K562 (cell line): ENCODE results near the gene RAP2C. TPM values are rescaled to one million over a fixed set of nuclear protein-coding genes. Genes with fewer than 3 reads are reported as not detected.

Experiments
- KAT8 ChIP-seq: fragments of 450-650 bp; IDR thresholded peaks from 2 replicates; pipeline ENCODE4 v1.6.1; 2016; ENCODE audit warnings: low read depth, mild to moderate bottlenecking
- NCOA2 ChIP-seq, 2 experiments: fragments of 450-650 bp; IDR thresholded peaks; 2 replicates each; pipeline ENCODE4 v1.6.1; 2018; ENCODE audit warnings: mild to moderate bottlenecking in 2 of 2, moderate library complexity in 1 of 2; ENCODE audit not compliant: partially characterized antibody in 2 of 2
- SMAD2 ChIP-seq: fragments of 150-350 bp; IDR thresholded peaks from 2 replicates; pipeline ENCODE4 v1.6.1; 2014; ENCODE audit warnings: low read depth, mild to moderate bottlenecking, low read length
- SNAPC5 ChIP-seq: fragments of 250-450 bp; sonication (Bioruptor Pico); IDR thresholded peaks from 2 replicates; pipeline ENCODE4 v1.8.0; 2021; ENCODE audit warnings: moderate library complexity, mild to moderate bottlenecking, inconsistent platforms
- ZBTB43 ChIP-seq: sonication (generic); formaldehyde crosslinking; IDR thresholded peaks from 2 replicates; pipeline ENCODE4 v1.8.0; 2023; ENCODE audit warnings: mild to moderate bottlenecking, missing genetic modification reagents
- ZKSCAN8 ChIP-seq: fragments of 200-800 bp; sonication (Bioruptor generic); IDR thresholded peaks from 2 replicates; pipeline ENCODE4 v1.6.1; 2016; ENCODE audit warnings: missing genetic modification characterization, missing compliant biosample characterization
- ZNF507 ChIP-seq: conservative IDR thresholded peaks from 2 replicates; pipeline ENCODE4 v1.6.1; 2017; ENCODE audit warnings: missing genetic modification characterization, missing compliant biosample characterization
- ZNF764 ChIP-seq: fragments of 250-450 bp; sonication (Bioruptor Pico); IDR thresholded peaks from 2 replicates; pipeline ENCODE4 v1.4.0; 2020; ENCODE audit warnings: low read depth, mild to moderate bottlenecking, moderate library complexity
- polyA plus RNA-seq, 8 experiments: library from polyadenylated mRNA; depleted of rRNA in 4 of 8; stranded (reverse) in 5 of 8; unstranded in 3 of 8; fragments of >200 nt; fragmentation: Nextera tagmentation in 2 of 8; fragmentation: Illumina TruSeq in 1 of 8; extraction: Ambion mirVana in 2 of 8; extraction: Trizol in 1 of 8; gene quantifications; 2 replicates each; pipeline versions ENCODE4 v1.2.1 to v1.2.3, GENCODE V29; 2011 to 2014; ENCODE audit warnings: inconsistent platforms in 1 of 8, missing spikeins in 1 of 8
- total RNA-seq, 7 experiments: library from RNA; depleted of rRNA in 6 of 7; stranded (reverse); fragments of >200 nt in 6 of 7; fragmentation: Illumina TruSeq in 2 of 7; extraction: Trizol in 2 of 7; gene quantifications; 2 replicates each; pipeline versions ENCODE4 v1.2.1 to v1.2.3, GENCODE V29; 2011 to 2021; ENCODE audit warnings: low replicate concordance in 1 of 7
- TF ChIP-seq, protein P1 (sequence below): fragments of 450-650 bp; formaldehyde crosslinking; IDR thresholded peaks from 2 replicates; pipeline ENCODE4 v1.4.0; 2020; ENCODE audit warnings: mild to moderate bottlenecking, moderate library complexity
- TF ChIP-seq, protein P2 (sequence below): fragments of 200-800 bp; sonication (Bioruptor generic); IDR thresholded peaks from 2 replicates; pipeline ENCODE4 v1.6.1; 2017; ENCODE audit warnings: missing genetic modification characterization, missing compliant biosample characterization
- TF ChIP-seq, protein P3 (sequence below), 2 experiments: fragments of 450-650 bp in 1 of 2; sonication (generic) in 1 of 2; formaldehyde crosslinking in 1 of 2; IDR thresholded peaks; 2 replicates each; pipeline versions ENCODE4 v1.7.1 to v1.9.0; 2016 to 2022; ENCODE audit warnings: inconsistent platforms in 1 of 2, mild to moderate bottlenecking in 1 of 2, missing genetic modification reagents in 1 of 2

Gene RAP2C
- total and polyA plus RNA-seq, 9 of the 15 experiments (the other 6 are each of a cell fraction or from before 2014, with no cell fraction given) = 7.8 to 28.6 (median 18.6) TPM

GRCh38 chrX:132236121-132236520 is 16.9 kb upstream of the RAP2C start (continued):
- TF ChIP-seq, protein P1, sequence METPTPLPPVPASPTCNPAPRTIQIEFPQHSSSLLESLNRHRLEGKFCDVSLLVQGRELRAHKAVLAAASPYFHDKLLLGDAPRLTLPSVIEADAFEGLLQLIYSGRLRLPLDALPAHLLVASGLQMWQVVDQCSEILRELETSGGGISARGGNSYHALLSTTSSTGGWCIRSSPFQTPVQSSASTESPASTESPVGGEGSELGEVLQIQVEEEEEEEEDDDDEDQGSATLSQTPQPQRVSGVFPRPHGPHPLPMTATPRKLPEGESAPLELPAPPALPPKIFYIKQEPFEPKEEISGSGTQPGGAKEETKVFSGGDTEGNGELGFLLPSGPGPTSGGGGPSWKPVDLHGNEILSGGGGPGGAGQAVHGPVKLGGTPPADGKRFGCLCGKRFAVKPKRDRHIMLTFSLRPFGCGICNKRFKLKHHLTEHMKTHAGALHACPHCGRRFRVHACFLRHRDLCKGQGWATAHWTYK = no peak
- TF ChIP-seq, protein P2, sequence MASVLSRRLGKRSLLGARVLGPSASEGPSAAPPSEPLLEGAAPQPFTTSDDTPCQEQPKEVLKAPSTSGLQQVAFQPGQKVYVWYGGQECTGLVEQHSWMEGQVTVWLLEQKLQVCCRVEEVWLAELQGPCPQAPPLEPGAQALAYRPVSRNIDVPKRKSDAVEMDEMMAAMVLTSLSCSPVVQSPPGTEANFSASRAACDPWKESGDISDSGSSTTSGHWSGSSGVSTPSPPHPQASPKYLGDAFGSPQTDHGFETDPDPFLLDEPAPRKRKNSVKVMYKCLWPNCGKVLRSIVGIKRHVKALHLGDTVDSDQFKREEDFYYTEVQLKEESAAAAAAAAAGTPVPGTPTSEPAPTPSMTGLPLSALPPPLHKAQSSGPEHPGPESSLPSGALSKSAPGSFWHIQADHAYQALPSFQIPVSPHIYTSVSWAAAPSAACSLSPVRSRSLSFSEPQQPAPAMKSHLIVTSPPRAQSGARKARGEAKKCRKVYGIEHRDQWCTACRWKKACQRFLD (CRISPR knock-in tag) = no peak
- TF ChIP-seq KAT8 (no peak), SNAPC5 (CRISPR knock-in tag) (no peak), SMAD2 (no peak), ZNF507 (tag) (no peak), ZKSCAN8 (CRISPR knock-in tag) (no peak), NCOA2 (IDR thresholded peaks at IDR 0.05; ENCODE audit: partially characterized antibody in 2 of 2) (no peak), ZNF764 (CRISPR knock-in tag) (no peak), ZBTB43 (CRISPR knock-in tag) (no peak)
- TF ChIP-seq, protein P3, sequence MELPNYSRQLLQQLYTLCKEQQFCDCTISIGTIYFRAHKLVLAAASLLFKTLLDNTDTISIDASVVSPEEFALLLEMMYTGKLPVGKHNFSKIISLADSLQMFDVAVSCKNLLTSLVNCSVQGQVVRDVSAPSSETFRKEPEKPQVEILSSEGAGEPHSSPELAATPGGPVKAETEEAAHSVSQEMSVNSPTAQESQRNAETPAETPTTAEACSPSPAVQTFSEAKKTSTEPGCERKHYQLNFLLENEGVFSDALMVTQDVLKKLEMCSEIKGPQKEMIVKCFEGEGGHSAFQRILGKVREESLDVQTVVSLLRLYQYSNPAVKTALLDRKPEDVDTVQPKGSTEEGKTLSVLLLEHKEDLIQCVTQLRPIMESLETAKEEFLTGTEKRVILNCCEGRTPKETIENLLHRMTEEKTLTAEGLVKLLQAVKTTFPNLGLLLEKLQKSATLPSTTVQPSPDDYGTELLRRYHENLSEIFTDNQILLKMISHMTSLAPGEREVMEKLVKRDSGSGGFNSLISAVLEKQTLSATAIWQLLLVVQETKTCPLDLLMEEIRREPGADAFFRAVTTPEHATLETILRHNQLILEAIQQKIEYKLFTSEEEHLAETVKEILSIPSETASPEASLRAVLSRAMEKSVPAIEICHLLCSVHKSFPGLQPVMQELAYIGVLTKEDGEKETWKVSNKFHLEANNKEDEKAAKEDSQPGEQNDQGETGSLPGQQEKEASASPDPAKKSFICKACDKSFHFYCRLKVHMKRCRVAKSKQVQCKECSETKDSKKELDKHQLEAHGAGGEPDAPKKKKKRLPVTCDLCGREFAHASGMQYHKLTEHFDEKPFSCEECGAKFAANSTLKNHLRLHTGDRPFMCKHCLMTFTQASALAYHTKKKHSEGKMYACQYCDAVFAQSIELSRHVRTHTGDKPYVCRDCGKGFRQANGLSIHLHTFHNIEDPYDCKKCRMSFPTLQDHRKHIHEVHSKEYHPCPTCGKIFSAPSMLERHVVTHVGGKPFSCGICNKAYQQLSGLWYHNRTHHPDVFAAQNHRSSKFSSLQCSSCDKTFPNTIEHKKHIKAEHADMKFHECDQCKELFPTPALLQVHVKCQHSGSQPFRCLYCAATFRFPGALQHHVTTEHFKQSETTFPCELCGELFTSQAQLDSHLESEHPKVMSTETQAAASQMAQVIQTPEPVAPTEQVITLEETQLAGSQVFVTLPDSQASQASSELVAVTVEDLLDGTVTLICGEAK (IDR thresholded peaks at IDR 0.05) = no peak
- TF ChIP-seq, protein P3 (CRISPR knock-in tag; IDR thresholded peaks at IDR 0.05) = no peak
- TF ChIP-seq, all 486 proteins: peak for 0
